Esophagus squamous epithelium (tissue), 4 donors: ENCODE results near the gene WFDC8.

Source experiments
- CTCF ChIP-seq, 6 experiments: fragments of 450-650 bp in 4 of 6; fragments of 200-600 bp in 2 of 6; sonication (generic) in 2 of 6; IDR thresholded peaks; one replicate each; pipeline ENCODE4 v1.5.1; 2016 to 2019; ENCODE audit warnings: antibody characterized with exemption in 6 of 6, mild to moderate bottlenecking in 4 of 6, moderate library complexity in 4 of 6
- POLR2A ChIP-seq, 4 donors: fragments of 450-650 bp; IDR thresholded peaks; one replicate each; pipeline ENCODE4 v1.6.1; 2017; ENCODE audit warnings: antibody characterized with exemption in 4 of 4, mild to moderate bottlenecking in 4 of 4, moderate library complexity in 3 of 4

GRCh38 chr20:45564760-45565276 is 14.3 kb downstream of the WFDC8 start:
- TF ChIP-seq CTCF (IDR thresholded peaks at IDR 0.05): no peak
- no peak for TF ChIP-seq POLR2A (IDR thresholded peaks at IDR 0.05)
